Endothelial cell of umbilical vein (primary cell): ENCODE results near the gene GDF2. TPM values are rescaled to one million over a fixed set of nuclear protein-coding genes. Genes with fewer than 3 reads are reported as not detected.

ENCODE experiments used
- BruUV-seq: library from RNA; stranded (reverse); fragments of 400-500 nt; replicated peaks from 2 replicates; lab custom pipeline; 2021; lab: Mats Ljungman, UMichigan
- CTCF ChIA-PET: fragments of 300-600, 350-600 bp; sonication (Branson Sonifier 250); formaldehyde crosslinking; loops from one replicate; lab custom pipeline; 2021; ENCODE audit warnings: antibody characterized with exemption, inconsistent platforms; lab: Charles Lee
- POLR2A ChIA-PET: fragments of 300-600, 350-600 bp; sonication (Branson Sonifier 250); formaldehyde crosslinking; loops from one replicate; lab custom pipeline; 2021; ENCODE audit warnings: antibody characterized with exemption, inconsistent platforms; lab: Charles Lee
- DNase-seq: peaks from one replicate; pipeline ENCODE4 v3.0.0-alpha.2; 2011; ENCODE audit warnings: low read depth, low spot score
- FAIRE-seq: peaks from 2 replicates; lab custom pipeline; 2011; peaks lifted over from hg19 to GRCh38; lab: Jason Lieb, UNC
- H2AFZ ChIP-seq: 2 replicates; pipeline ENCODE4 v1.6.0; 2012; ENCODE audit warnings: low read depth, low read length, control low read depth, inconsistent platforms
- H3K27ac ChIP-seq: 2 replicates; pipeline ENCODE4 v1.5.1; 2011; ENCODE audit warnings: low read depth, mild to moderate bottlenecking, control low read depth, low read length, moderate library complexity; ENCODE audit not compliant: insufficient read depth
- H3K27me3 ChIP-seq, 2 experiments: 2 replicates each; pipeline versions ENCODE4 v1.6.0 to v1.6.1; 2011; ENCODE audit warnings: low read length in 2 of 2, mixed read lengths in 1 of 2; ENCODE audit not compliant: control insufficient read depth in 2 of 2, insufficient read depth in 2 of 2
- H3K36me3 ChIP-seq, 2 experiments: 2 replicates in 1 of 2; 3 replicates in 1 of 2; pipeline ENCODE4 v1.5.1; 2011; ENCODE audit warnings: low read length in 2 of 2, mild to moderate bottlenecking in 1 of 2, moderate library complexity in 1 of 2; ENCODE audit not compliant: control insufficient read depth in 2 of 2, insufficient read depth in 2 of 2; ENCODE audit errors: extremely low read depth in 1 of 2
- H3K4me1 ChIP-seq: 3 replicates; pipeline ENCODE4 v1.5.1; 2011; ENCODE audit warnings: mild to moderate bottlenecking, low read length; ENCODE audit not compliant: control insufficient read depth, insufficient read depth; ENCODE audit errors: extremely low read depth
- H3K4me2 ChIP-seq: 2 replicates; pipeline ENCODE4 v1.6.1; 2011; ENCODE audit warnings: low read length, control low read depth, mixed read lengths; ENCODE audit not compliant: insufficient read depth
- H3K4me3 ChIP-seq, 3 experiments: fragments of 200-600 bp in 1 of 3; sonication (generic), shearing (Covaris generic) in 1 of 3; replicated peaks in 1 of 3; 2 replicates each; pipeline ENCODE4 v1.5.1; 2011 to 2016; ENCODE audit warnings: control low read depth in 3 of 3, low read length in 3 of 3, mild to moderate bottlenecking in 2 of 3, inconsistent platforms in 1 of 3, low read depth in 1 of 3, moderate library complexity in 1 of 3; ENCODE audit not compliant: insufficient read depth in 1 of 3
- H3K79me2 ChIP-seq: 2 replicates; pipeline ENCODE4 v1.6.0; 2012; ENCODE audit warnings: low read length, inconsistent platforms; ENCODE audit not compliant: control insufficient read depth, insufficient read depth
- H3K9ac ChIP-seq: replicated peaks from 2 replicates; pipeline ENCODE3; 2011; ENCODE audit warnings: low read length, control low read depth; ENCODE audit not compliant: insufficient read depth; ENCODE audit errors: extremely low read depth
- H3K9me1 ChIP-seq: replicated peaks from 3 replicates; pipeline ENCODE4 v1.6.0; 2011; ENCODE audit warnings: mild to moderate bottlenecking, low read length; ENCODE audit not compliant: control insufficient read depth, insufficient read depth; ENCODE audit errors: extremely low read depth
- H3K9me3 ChIP-seq: replicated peaks from 2 replicates; pipeline ENCODE4 v1.5.1; 2012; ENCODE audit warnings: low read length, inconsistent platforms; ENCODE audit not compliant: control insufficient read depth, insufficient read depth
- H4K20me1 ChIP-seq: replicated peaks from 2 replicates; pipeline ENCODE3; 2011; ENCODE audit warnings: mild to moderate bottlenecking, low read length; ENCODE audit not compliant: control insufficient read depth, insufficient read depth; ENCODE audit errors: extremely low read depth
- EZH2 ChIP-seq: IDR thresholded peaks from 2 replicates; pipeline ENCODE4 v1.6.1; 2012; ENCODE audit warnings: borderline replicate concordance, low read depth, mild to moderate bottlenecking, moderate library complexity, low read length, inconsistent platforms; ENCODE audit not compliant: severe bottlenecking
- FOS ChIP-seq: IDR thresholded peaks from 2 replicates; pipeline ENCODE4 v1.6.1; 2011; ENCODE audit warnings: mild to moderate bottlenecking, low read length, moderate library complexity, borderline replicate concordance; ENCODE audit not compliant: insufficient read depth
- GATA2 ChIP-seq: IDR thresholded peaks from 2 replicates; pipeline ENCODE4 v1.7.0; 2011; ENCODE audit warnings: low read depth, mild to moderate bottlenecking, moderate library complexity, mixed read lengths, low read length; ENCODE audit not compliant: insufficient read length, insufficient read depth
- JUN ChIP-seq: IDR thresholded peaks from 2 replicates; pipeline ENCODE4 v1.6.1; 2011; ENCODE audit warnings: borderline replicate concordance, low read depth; ENCODE audit not compliant: insufficient read length, insufficient read depth
- MYC ChIP-seq: IDR thresholded peaks from one replicate; pipeline ENCODE4 v1.6.1; 2011; ENCODE audit warnings: mild to moderate bottlenecking, low read depth, low read length
- POLR2A ChIP-seq: IDR thresholded peaks from 2 replicates; pipeline ENCODE4 v1.6.1; 2012; ENCODE audit warnings: low read depth, mild to moderate bottlenecking, control low read depth, low read length
- POLR2AphosphoS5 ChIP-seq: IDR thresholded peaks from 2 replicates; pipeline ENCODE4 v1.6.1; 2012; ENCODE audit warnings: low read depth, mild to moderate bottlenecking, control low read depth, low read length, moderate library complexity; ENCODE audit not compliant: insufficient read depth
- dilution Hi-C: fragments of 300-500 bp; cut with MboI; formaldehyde crosslinking; loops from one replicate; pipeline ENCODE4 v1.15.0; 2019; ENCODE audit warnings: low sequenced_read_pairs; ENCODE audit not compliant: extremely low pct_ligation_motif_present
- intact Hi-C: fragments of 100-400 bp; cut with micrococcal nuclease; formaldehyde crosslinking; loops from one replicate; pipeline ENCODE4 v1.10.0; 2022
- polyA plus RNA-seq, 4 experiments: library from polyadenylated mRNA; depleted of rRNA in 3 of 4; stranded (reverse) in 3 of 4; unstranded in 1 of 4; fragments of >200 nt; gene quantifications; 2 replicates each; pipeline versions ENCODE4 v1.2.1 to v1.2.3, GENCODE V29; 2011 to 2012; ENCODE audit warnings: missing spikeins in 1 of 4
- total RNA-seq: library from RNA; stranded (reverse); gene quantifications from 2 replicates; pipeline ENCODE4 v1.2.3, GENCODE V29; 2021
- TF ChIP-seq, protein P1 (sequence below), 2 donors: IDR thresholded peaks; 1 replicate in 1 of 2; 2 replicates in 1 of 2; pipeline ENCODE4 v1.5.1; 2011; ENCODE audit warnings: low read length in 2 of 2, mild to moderate bottlenecking in 2 of 2, moderate library complexity in 2 of 2, control low read depth in 1 of 2, inconsistent platforms in 1 of 2, low read depth in 1 of 2; ENCODE audit not compliant: insufficient read depth in 1 of 2; ENCODE audit errors: extremely low read depth in 1 of 2
- TF ChIP-seq, protein P2 (sequence below): IDR thresholded peaks from 2 replicates; pipeline ENCODE4 v1.6.1; 2011; ENCODE audit not compliant: insufficient read depth, insufficient read length

Gene GDF2
- total and polyA plus RNA-seq, 2 donors (not counting 3 experiments of a cell fraction or from before 2014, with no cell fraction given) = not detected

DNA sequence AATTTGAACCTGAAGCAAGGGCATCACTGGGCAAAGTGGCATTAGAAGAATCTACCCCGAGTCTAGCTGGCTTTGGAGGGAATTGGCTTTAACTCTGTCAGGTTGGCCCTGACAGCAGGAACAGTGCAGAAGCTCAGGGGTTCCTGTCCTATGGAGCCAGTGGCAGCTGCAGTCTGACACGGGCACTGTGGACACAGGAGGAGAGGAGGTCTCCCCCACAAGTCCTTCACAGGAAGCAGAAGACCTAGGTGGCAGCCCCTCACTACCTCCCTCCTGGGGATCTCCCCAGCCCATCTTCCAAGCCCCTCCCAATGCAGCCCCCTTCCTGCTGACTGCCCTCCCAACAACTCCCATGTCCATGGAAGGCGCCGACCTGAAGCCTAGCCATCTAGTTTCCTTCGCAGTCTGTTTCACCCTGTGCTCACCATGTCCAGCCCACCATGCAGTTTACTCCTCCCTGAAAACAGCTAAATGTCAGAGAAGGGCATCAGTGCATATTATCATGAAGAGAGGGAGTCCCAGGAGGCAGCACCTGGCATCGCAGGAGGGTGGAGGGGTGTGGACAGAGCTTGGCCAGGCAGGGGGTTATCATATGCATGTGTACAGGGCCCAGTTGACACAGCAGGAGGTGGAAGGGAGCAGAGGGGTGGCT is 40.1 kb upstream of the GDF2 start:
- Histone ChIP-seq H3K4me2 (no peak overlapping the region), H2AFZ (no peak overlapping the region), H3K27ac (no peak overlapping the region), H3K27me3 (no peaks in the 10 kb centered on the region), H3K36me3 (no peaks in the 10 kb centered on the region), H3K9me3 (no peaks in the 10 kb centered on the region), H3K9me1 (no peaks in the 10 kb centered on the region), H3K4me3 (no peak overlapping the region), H3K9ac (no peak overlapping the region), H3K4me1 (no peaks in the 10 kb centered on the region), H4K20me1 (no peaks in the 10 kb centered on the region), H3K79me2 (no peaks in the 10 kb centered on the region)
- FAIRE-seq (no peak), DNase-seq (no peak)
- TF ChIP-seq FOS = no peak
- no peak for TF ChIP-seq POLR2AphosphoS5
- TF ChIP-seq, protein P1, sequence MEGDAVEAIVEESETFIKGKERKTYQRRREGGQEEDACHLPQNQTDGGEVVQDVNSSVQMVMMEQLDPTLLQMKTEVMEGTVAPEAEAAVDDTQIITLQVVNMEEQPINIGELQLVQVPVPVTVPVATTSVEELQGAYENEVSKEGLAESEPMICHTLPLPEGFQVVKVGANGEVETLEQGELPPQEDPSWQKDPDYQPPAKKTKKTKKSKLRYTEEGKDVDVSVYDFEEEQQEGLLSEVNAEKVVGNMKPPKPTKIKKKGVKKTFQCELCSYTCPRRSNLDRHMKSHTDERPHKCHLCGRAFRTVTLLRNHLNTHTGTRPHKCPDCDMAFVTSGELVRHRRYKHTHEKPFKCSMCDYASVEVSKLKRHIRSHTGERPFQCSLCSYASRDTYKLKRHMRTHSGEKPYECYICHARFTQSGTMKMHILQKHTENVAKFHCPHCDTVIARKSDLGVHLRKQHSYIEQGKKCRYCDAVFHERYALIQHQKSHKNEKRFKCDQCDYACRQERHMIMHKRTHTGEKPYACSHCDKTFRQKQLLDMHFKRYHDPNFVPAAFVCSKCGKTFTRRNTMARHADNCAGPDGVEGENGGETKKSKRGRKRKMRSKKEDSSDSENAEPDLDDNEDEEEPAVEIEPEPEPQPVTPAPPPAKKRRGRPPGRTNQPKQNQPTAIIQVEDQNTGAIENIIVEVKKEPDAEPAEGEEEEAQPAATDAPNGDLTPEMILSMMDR (IDR thresholded peaks at IDR 0.05; ENCODE audit: extremely low read depth in 1 of 2, insufficient read depth in 1 of 2, low read depth in 1 of 2, low read length in 2 of 2) = no peak
- TF ChIP-seq JUN = no peak
- no peak for TF ChIP-seq MYC
- TF ChIP-seq, protein P2, sequence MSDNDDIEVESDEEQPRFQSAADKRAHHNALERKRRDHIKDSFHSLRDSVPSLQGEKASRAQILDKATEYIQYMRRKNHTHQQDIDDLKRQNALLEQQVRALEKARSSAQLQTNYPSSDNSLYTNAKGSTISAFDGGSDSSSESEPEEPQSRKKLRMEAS = no peak
- no peak for TF ChIP-seq POLR2A
- TF ChIP-seq GATA2 = no peak
- no peak for TF ChIP-seq EZH2
- dilution Hi-C loops = no loop called here
- ChIA-PET CTCF (interaction anchor here (1.5 kb wide), 1 partner anchor 258 kb away, joined by 3 read pairs; no protein-coding TSS in a partner anchor), POLR2A (no interaction called here)
- BruUV-seq = no TSS peak
- intact Hi-C loops = no loop called here
